Neural crest cell (in vitro differentiated cells): Measurements from ENCODE around the gene DOCK11. TPM values are rescaled to one million over a fixed set of nuclear protein-coding genes. Genes with fewer than 3 reads are reported as not detected.

Experiments
- DNase-seq: peaks from one replicate; pipeline ENCODE4 v3.0.0; 2021; ENCODE audit warnings: low read depth, mixed read lengths, low spot score
- H3K27ac Mint-ChIP-seq: one replicate; pipeline ENCODE4 v1.8.0; 2021; ENCODE audit warnings: mild to moderate bottlenecking, mixed read lengths; ENCODE audit not compliant: unreplicated experiment
- H3K27me3 Mint-ChIP-seq: 2 replicates; pipeline ENCODE4 v1.8.0; 2021; ENCODE audit warnings: low read depth, mild to moderate bottlenecking, mixed read lengths
- H3K36me3 Mint-ChIP-seq: 2 replicates; pipeline ENCODE4 v1.8.0; 2021; ENCODE audit warnings: low read depth, mild to moderate bottlenecking, mixed read lengths
- H3K4me1 Mint-ChIP-seq: 2 replicates; pipeline ENCODE4 v1.8.0; 2021; ENCODE audit warnings: mixed read lengths
- H3K4me3 Mint-ChIP-seq: one replicate; pipeline ENCODE4 v1.8.0; 2021; ENCODE audit warnings: mild to moderate bottlenecking, mixed read lengths
- H3K9me3 Mint-ChIP-seq: 2 replicates; pipeline ENCODE4 v1.8.0; 2021; ENCODE audit warnings: mixed read lengths
- CTCF ChIP-seq: fragments of 200-600 bp; sonication (generic); conservative IDR thresholded peaks from 2 replicates; pipeline ENCODE4 v1.5.0; 2021; ENCODE audit warnings: antibody characterized with exemption, mild to moderate bottlenecking
- total RNA-seq: library from RNA; stranded (reverse); gene quantifications from 2 replicates; pipeline ENCODE4 v1.2.1, GENCODE V29; 2021

DOCK11 gene
- total RNA-seq, 1 donor from 2014 or later, result 14.6 TPM

GRCh38 chrX:118660085-118660484 lies 164.5 kb downstream of the DOCK11 start:
- peaks cover 13% of the 10 kb centered on the region for H3K36me3 Mint-ChIP-seq
- H3K4me1 Mint-ChIP-seq, result no peaks in the 10 kb centered on the region
- H3K27me3 Mint-ChIP-seq, result no peaks in the 10 kb centered on the region
- no peak for DNase-seq
- no peak for TF ChIP-seq CTCF
- no peak overlapping the region for H3K27ac Mint-ChIP-seq
- H3K4me3 Mint-ChIP-seq, result no peak overlapping the region
- peaks cover 12% of the 10 kb centered on the region for H3K9me3 Mint-ChIP-seq

- no peak overlapping the region for H3K4me3 Mint-ChIP-seq
- peaks cover 14% of the 10 kb centered on the region for H3K36me3 Mint-ChIP-seq
- no peak overlapping the region for H3K27ac Mint-ChIP-seq
- H3K4me1 Mint-ChIP-seq, result no peaks in the 10 kb centered on the region
- H3K27me3 Mint-ChIP-seq, result no peaks in the 10 kb centered on the region
- TF ChIP-seq CTCF, result no peak
- no peak for DNase-seq
- H3K9me3 Mint-ChIP-seq, result peaks cover 12% of the 10 kb centered on the region
Observed at GRCh38 chrX:118665204-118665603, 169.6 kb downstream of the DOCK11 start.

GRCh38 chrX:118666521-118666920 lies 170.9 kb downstream of the DOCK11 start:
- Mint-ChIP-seq H3K27ac (no peak overlapping the region), H3K9me3 (peaks cover 8% of the 10 kb centered on the region), H3K4me1 (no peaks in the 10 kb centered on the region), H3K36me3 (peaks cover 14% of the 10 kb centered on the region), H3K4me3 (no peak overlapping the region), H3K27me3 (no peaks in the 10 kb centered on the region)
- no peak for TF ChIP-seq CTCF
- no peak for DNase-seq

GRCh38 chrX:118669435-118669834 lies 173.8 kb downstream of the DOCK11 start:
- H3K4me1 Mint-ChIP-seq, result no peaks in the 10 kb centered on the region
- TF ChIP-seq CTCF, result no peak
- H3K36me3 Mint-ChIP-seq, result peaks cover 9% of the 10 kb centered on the region
- H3K9me3 Mint-ChIP-seq, result peaks cover 3% of the 10 kb centered on the region
- H3K4me3 Mint-ChIP-seq, result no peak overlapping the region
- DNase-seq, result no peak
- no peaks in the 10 kb centered on the region for H3K27me3 Mint-ChIP-seq
- H3K27ac Mint-ChIP-seq, result no peak overlapping the region

- TF ChIP-seq CTCF, result no peak
- no peaks in the 10 kb centered on the region for H3K27me3 Mint-ChIP-seq
- H3K36me3 Mint-ChIP-seq, result peaks cover 3% of the 10 kb centered on the region
- H3K4me3 Mint-ChIP-seq, result no peak overlapping the region
- H3K4me1 Mint-ChIP-seq, result no peaks in the 10 kb centered on the region
- H3K27ac Mint-ChIP-seq, result no peak overlapping the region
- H3K9me3 Mint-ChIP-seq, result peaks cover 2% of the 10 kb centered on the region
- no peak for DNase-seq
Observed at GRCh38 chrX:118675326-118675965, 179.8 kb downstream of the DOCK11 start.

GRCh38 chrX:118675966-118676349 lies 180.3 kb downstream of the DOCK11 start:
- H3K9me3 Mint-ChIP-seq, result peaks cover 2% of the 10 kb centered on the region
- no peaks in the 10 kb centered on the region for H3K27me3 Mint-ChIP-seq
- no peak for TF ChIP-seq CTCF
- no peaks in the 10 kb centered on the region for H3K4me1 Mint-ChIP-seq
- no peak for DNase-seq
- no peak overlapping the region for H3K4me3 Mint-ChIP-seq
- peaks cover 3% of the 10 kb centered on the region for H3K36me3 Mint-ChIP-seq
- H3K27ac Mint-ChIP-seq, result no peak overlapping the region
